H1 (cell line): ENCODE data around the gene RMRP. TPM values are rescaled to one million over a fixed set of nuclear protein-coding genes. Genes with fewer than 3 reads are reported as not detected.

Experiments used
- CTBP2 ChIP-seq: IDR thresholded peaks from 2 replicates; pipeline ENCODE4 v1.7.0; 2011; ENCODE audit warnings: borderline replicate concordance, mild to moderate bottlenecking, moderate library complexity, mixed read lengths, low read length; ENCODE audit not compliant: insufficient read depth, insufficient read length
- EZH2 ChIP-seq: fragments of 200-600 bp; sonication (generic); IDR thresholded peaks from 2 replicates; pipeline ENCODE4 v1.7.1; 2012; ENCODE audit warnings: low read depth, mild to moderate bottlenecking, moderate library complexity, low read length, inconsistent platforms; ENCODE audit not compliant: severe bottlenecking
- MAFK ChIP-seq: IDR thresholded peaks from 2 replicates; pipeline ENCODE4 v1.6.1; 2012; ENCODE audit warnings: low read depth, mild to moderate bottlenecking, improper control_type of control experiment, low read length
- PHF8 ChIP-seq: fragments of 200-600 bp; sonication (generic); conservative IDR thresholded peaks from 2 replicates; pipeline ENCODE4 v1.7.1; 2012; ENCODE audit warnings: low read depth, mild to moderate bottlenecking, inconsistent platforms, low read length, moderate library complexity
- RAD21 ChIP-seq, 2 experiments: IDR thresholded peaks in 1 of 2; conservative IDR thresholded peaks in 1 of 2; 2 replicates each; pipeline ENCODE4 v1.6.1; 2011; ENCODE audit warnings: low read depth in 2 of 2, low read length in 2 of 2, improper control_type of control experiment in 1 of 2, inconsistent platforms in 1 of 2, mild to moderate bottlenecking in 1 of 2, moderate library complexity in 1 of 2
- polyA plus RNA-seq, 7 experiments: library from polyadenylated mRNA; depleted of rRNA in 3 of 7; stranded (reverse) in 5 of 7; unstranded in 2 of 7; fragments of >200 nt in 5 of 7; fragments of 200-250 nt in 2 of 7; gene quantifications; 1 replicate in 5 of 7; 2 replicates in 1 of 7; 4 replicates in 1 of 7; pipeline versions ENCODE4 v1.2.1 to v1.2.3, GENCODE V29; 2011 to 2013; ENCODE audit warnings: missing spikeins in 2 of 7, mixed read lengths in 2 of 7
- total RNA-seq: library from RNA; stranded (reverse); fragmentation: NEBNext Ultra II Directional; extraction: Animal tissue kit (Norgen Biotek cat#: 25700); gene quantifications from 2 replicates; pipeline ENCODE4 v1.2.1, GENCODE V29; 2021

The RMRP gene
- total and polyA plus RNA-seq, 2 of the 8 experiments (the other 6 are each of a cell fraction or from before 2014, with no cell fraction given), result 169 to 14,987 TPM

DNA sequence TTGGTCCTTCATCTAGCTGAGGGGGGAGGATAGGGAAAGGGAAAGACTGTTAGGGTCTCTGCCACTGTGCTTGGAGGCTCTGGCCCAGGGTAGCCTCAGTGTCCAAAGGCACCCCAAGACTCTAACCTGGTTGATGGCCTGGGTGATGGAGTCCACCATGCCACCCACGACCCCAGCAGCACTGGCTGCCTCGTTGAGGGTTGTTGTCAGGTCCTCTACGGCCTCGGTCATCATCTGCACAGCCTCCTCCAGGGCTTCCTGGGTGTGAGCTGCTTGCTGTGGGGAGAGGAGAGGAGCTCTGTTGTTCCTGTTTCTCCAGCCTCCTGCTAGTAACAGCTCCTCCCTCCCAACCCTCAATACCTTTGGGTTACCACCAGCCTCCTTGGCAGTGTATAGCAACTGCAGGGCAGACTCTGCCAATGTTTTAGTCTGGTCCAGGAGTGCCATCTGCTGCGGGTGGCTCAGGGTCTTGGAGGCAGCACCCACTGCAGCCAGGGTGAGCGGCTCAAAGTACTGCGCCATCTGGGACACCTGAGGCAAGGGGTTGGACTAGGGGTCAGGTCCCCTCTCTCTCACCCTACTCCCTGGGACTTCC is 48.1 kb upstream of the RMRP start (continued):
- TF ChIP-seq RAD21 (IDR thresholded peaks at IDR 0.05 in 1 of 2, conservative IDR thresholded peaks at IDR 0.05 in 1 of 2; ENCODE audit: low read depth in 2 of 2, low read length in 2 of 2), result no peak
- no peak for TF ChIP-seq MAFK
- no peak for TF ChIP-seq CTBP2
- TF ChIP-seq PHF8, result no peak
- no peak for TF ChIP-seq EZH2
